K562 (cell line): ENCODE data around the gene HIF1A. TPM values are rescaled to one million over a fixed set of nuclear protein-coding genes. Genes with fewer than 3 reads are reported as not detected.

Experiments
- ATAC-seq: fragments of 200-7000 bp; cut with Tn5 transposase; 3 replicates; pipeline ENCODE4 v1.9.1; 2020; ENCODE audit warnings: moderate library complexity
- BruUV-seq: library from RNA; stranded (reverse); fragments of 400-500 nt; replicated peaks from 2 replicates; lab custom pipeline; 2021; lab: Mats Ljungman, UMichigan
- CTCF ChIA-PET: fragments of 300-600 bp; formaldehyde crosslinking; extraction: SDS; loops from one replicate; lab custom pipeline; 2021; ENCODE audit warnings: low intra/inter-chr PET ratio; lab: Yijun Ruan, JAX
- POLR2A ChIA-PET: fragments of 300-600, 350-650 bp; sonication (Branson Sonifier 250); formaldehyde crosslinking; extraction: SDS; loops from one replicate; lab custom pipeline; 2021; ENCODE audit warnings: antibody characterized with exemption, inconsistent platforms; lab: Yijun Ruan, JAX
- DNase-seq, 4 experiments: peaks; one replicate each; pipeline versions ENCODE4 v3.0.0 to v3.0.0-alpha.2; 2011 to 2018; ENCODE audit warnings: low spot score in 3 of 4, mixed read lengths in 3 of 4; ENCODE audit errors: extremely low read depth in 1 of 4
- FAIRE-seq: peaks from 2 replicates; lab custom pipeline; 2011; peaks lifted over from hg19 to GRCh38; lab: Jason Lieb, UNC
- H2AFZ ChIP-seq: 2 replicates; pipeline ENCODE4 v1.6.0; 2011; ENCODE audit warnings: low read depth, low read length, control low read depth, inconsistent platforms
- H3K27ac ChIP-seq: fragments of 200-600 bp; 3 replicates; pipeline ENCODE4 v1.8.0; 2011; ENCODE audit warnings: low read depth, mild to moderate bottlenecking, control low read depth, inconsistent platforms, low read length, moderate library complexity, mixed read lengths; ENCODE audit errors: extremely low read depth
- H3K27me3 ChIP-seq, 2 experiments: fragments of 300-600 bp in 1 of 2; 2 replicates in 1 of 2; 3 replicates in 1 of 2; pipeline versions ENCODE4 v1.6.0 to v1.8.0; 2011; ENCODE audit warnings: inconsistent platforms in 2 of 2, low read length in 2 of 2, mild to moderate bottlenecking in 1 of 2, mixed read lengths in 1 of 2, moderate library complexity in 1 of 2; ENCODE audit not compliant: control insufficient read depth in 2 of 2, insufficient read depth in 2 of 2
- H3K36me3 ChIP-seq: fragments of 300-600 bp; 3 replicates; pipeline ENCODE4 v1.8.0; 2011; ENCODE audit warnings: mild to moderate bottlenecking, low read length, inconsistent platforms; ENCODE audit not compliant: control insufficient read depth, insufficient read depth
- H3K4me1 ChIP-seq, 2 experiments: fragments of 200-600 bp in 1 of 2; replicated peaks in 1 of 2; 2 replicates in 1 of 2; 3 replicates in 1 of 2; pipeline versions ENCODE4 v1.5.1 to v1.8.0; 2011; ENCODE audit warnings: inconsistent platforms in 2 of 2, low read length in 2 of 2, mild to moderate bottlenecking in 1 of 2, mixed read lengths in 1 of 2, moderate library complexity in 1 of 2; ENCODE audit not compliant: control insufficient read depth in 2 of 2, insufficient read depth in 2 of 2
- H3K4me2 ChIP-seq: 2 replicates; pipeline ENCODE4 v1.6.1; 2011; ENCODE audit warnings: low read length, control low read depth, inconsistent platforms, mixed read lengths; ENCODE audit not compliant: insufficient read depth
- H3K4me3 ChIP-seq: fragments of 200-600 bp; sonication (generic), shearing (Covaris generic); 2 replicates; pipeline ENCODE4 v1.5.1; 2016; ENCODE audit warnings: control low read depth, inconsistent platforms
- H3K79me2 ChIP-seq: fragments of 200-600 bp; 3 replicates; pipeline ENCODE4 v1.8.0; 2011; ENCODE audit warnings: low read length, inconsistent platforms; ENCODE audit not compliant: control insufficient read depth, insufficient read depth
- H3K9ac ChIP-seq, 2 experiments: 2 replicates each; pipeline versions ENCODE4 v1.6.0 to v1.6.1; 2011; ENCODE audit warnings: low read depth in 2 of 2, low read length in 2 of 2, control low read depth in 1 of 2, inconsistent platforms in 1 of 2, mild to moderate bottlenecking in 1 of 2, mixed read lengths in 1 of 2; ENCODE audit not compliant: insufficient read depth in 1 of 2
- H3K9me1 ChIP-seq: one replicate; pipeline ENCODE4 v1.6.0; 2011; ENCODE audit warnings: inconsistent platforms, mild to moderate bottlenecking, low read length, moderate library complexity; ENCODE audit not compliant: control insufficient read depth, insufficient read depth
- H3K9me3 ChIP-seq: replicated peaks from 2 replicates; pipeline ENCODE4 v1.5.1; 2011; ENCODE audit warnings: low read depth, low read length, inconsistent platforms; ENCODE audit not compliant: control insufficient read depth, insufficient read depth
- H4K20me1 ChIP-seq: replicated peaks from 2 replicates; pipeline ENCODE4 v1.6.1; 2011; ENCODE audit warnings: low read length, inconsistent platforms, mixed read lengths; ENCODE audit not compliant: control insufficient read depth, insufficient read depth
- ILF3 ChIP-seq: fragments of 450-650 bp; IDR thresholded peaks from 2 replicates; pipeline ENCODE4 v1.6.1; 2018; ENCODE audit warnings: antibody characterized with exemption, mild to moderate bottlenecking, moderate library complexity, borderline replicate concordance
- JUN ChIP-seq, 2 experiments: sonication (generic) in 1 of 2; formaldehyde crosslinking in 1 of 2; IDR thresholded peaks; 2 replicates each; pipeline versions ENCODE4 v1.6.1 to v1.8.0; 2012 to 2022; ENCODE audit warnings: borderline replicate concordance in 2 of 2, mild to moderate bottlenecking in 2 of 2, improper control_type of control experiment in 1 of 2, low read depth in 1 of 2, low read length in 1 of 2, missing genetic modification reagents in 1 of 2
- KDM1A ChIP-seq, 2 experiments: fragments of 450-650 bp; IDR thresholded peaks; 2 replicates each; pipeline ENCODE4 v1.6.1; 2016; ENCODE audit warnings: mild to moderate bottlenecking in 2 of 2
- MEIS2 ChIP-seq: fragments of 450-650 bp; IDR thresholded peaks from 2 replicates; pipeline ENCODE4 v1.6.1; 2014; ENCODE audit warnings: mild to moderate bottlenecking; ENCODE audit not compliant: partially characterized antibody
- PRMT5 ChIP-seq: sonication (generic); formaldehyde crosslinking; IDR thresholded peaks from 2 replicates; pipeline ENCODE4 v1.5.0; 2020; ENCODE audit warnings: missing genetic modification reagents
- ZNF212 ChIP-seq: fragments of 450-650 bp; formaldehyde crosslinking; IDR thresholded peaks from 2 replicates; pipeline ENCODE4 v1.4.0; 2020; ENCODE audit warnings: mild to moderate bottlenecking
- WGBS: fragments of 100-300 bp; shearing (Covaris generic); methylation state at CpG from one replicate; pipeline ENCODE4 v1.1.6; 2016; ENCODE audit warnings: low coverage, mixed read lengths; ENCODE audit not compliant: insufficient coverage; ENCODE audit errors: missing lambda C conversion rate; 5-methylcytosine and 5-hydroxymethylcytosine counted together
- in situ Hi-C: fragments of 300-500 bp; cut with MboI; formaldehyde crosslinking; loops from 4 replicates; pipeline ENCODE4 v1.15.0; 2018; ENCODE audit warnings: inconsistent platforms, mixed read lengths
- intact Hi-C: fragments of 100-400 bp; cut with micrococcal nuclease; formaldehyde crosslinking; loops from 2 replicates; pipeline ENCODE4 v1.14.2; 2022
- polyA plus RNA-seq, 8 experiments: library from polyadenylated mRNA; depleted of rRNA in 4 of 8; stranded (reverse) in 5 of 8; unstranded in 3 of 8; fragments of >200 nt; fragmentation: Nextera tagmentation in 2 of 8; fragmentation: Illumina TruSeq in 1 of 8; extraction: Ambion mirVana in 2 of 8; extraction: Trizol in 1 of 8; gene quantifications; 2 replicates each; pipeline versions ENCODE4 v1.2.1 to v1.2.3, GENCODE V29; 2011 to 2014; ENCODE audit warnings: inconsistent platforms in 1 of 8, missing spikeins in 1 of 8
- total RNA-seq, 7 experiments: library from RNA; depleted of rRNA in 6 of 7; stranded (reverse); fragments of >200 nt in 6 of 7; fragmentation: Illumina TruSeq in 2 of 7; extraction: Trizol in 2 of 7; gene quantifications; 2 replicates each; pipeline versions ENCODE4 v1.2.1 to v1.2.3, GENCODE V29; 2011 to 2021; ENCODE audit warnings: low replicate concordance in 1 of 7
- TF ChIP-seq, protein P1 (sequence below): fragments of 450-650 bp; IDR thresholded peaks from 2 replicates; pipeline ENCODE4 v1.6.1; 2017; ENCODE audit warnings: mild to moderate bottlenecking, moderate library complexity
- TF ChIP-seq, protein P2 (sequence below): sonication (generic); IDR thresholded peaks from 2 replicates; pipeline ENCODE4 v1.6.1; 2016
- TF ChIP-seq, protein P3 (sequence below): fragments of 250-450 bp; sonication (Bioruptor Pico); IDR thresholded peaks from 2 replicates; pipeline ENCODE4 v1.8.0; 2022; ENCODE audit warnings: moderate library complexity, mild to moderate bottlenecking, inconsistent platforms

Gene HIF1A
- total and polyA plus RNA-seq, 9 of the 15 experiments (the other 6 are each of a cell fraction or from before 2014, with no cell fraction given) = 5.9 to 35.3 (median 24.2) TPM

DNA sequence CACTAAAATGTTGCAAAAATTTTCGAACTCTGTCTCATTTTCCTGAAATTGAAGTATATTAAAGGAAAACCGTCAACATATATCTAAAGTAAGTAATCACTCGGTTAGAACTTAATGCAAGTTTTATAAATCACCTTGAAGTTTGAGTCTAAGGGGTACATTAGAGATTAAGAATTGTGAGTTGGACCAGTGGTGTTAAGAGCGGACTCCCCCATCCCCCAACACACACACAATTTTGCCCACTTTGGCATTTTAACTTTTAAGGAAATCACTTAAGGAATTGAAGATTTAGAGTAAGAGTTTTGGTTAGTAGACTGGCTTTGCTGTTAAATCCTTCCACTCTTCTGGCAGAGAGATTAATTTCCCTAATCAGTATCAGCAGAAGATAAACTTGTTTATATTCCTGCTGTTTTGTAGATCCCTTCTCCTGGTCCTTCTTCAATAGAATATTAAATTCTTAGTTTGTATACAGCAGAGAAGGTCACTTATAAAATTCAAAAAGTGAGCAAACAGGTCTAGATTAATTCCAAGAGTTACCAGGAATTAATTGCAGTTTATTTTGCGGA, 1.5 kb downstream of the HIF1A start (continued):
- TF ChIP-seq, protein P1, sequence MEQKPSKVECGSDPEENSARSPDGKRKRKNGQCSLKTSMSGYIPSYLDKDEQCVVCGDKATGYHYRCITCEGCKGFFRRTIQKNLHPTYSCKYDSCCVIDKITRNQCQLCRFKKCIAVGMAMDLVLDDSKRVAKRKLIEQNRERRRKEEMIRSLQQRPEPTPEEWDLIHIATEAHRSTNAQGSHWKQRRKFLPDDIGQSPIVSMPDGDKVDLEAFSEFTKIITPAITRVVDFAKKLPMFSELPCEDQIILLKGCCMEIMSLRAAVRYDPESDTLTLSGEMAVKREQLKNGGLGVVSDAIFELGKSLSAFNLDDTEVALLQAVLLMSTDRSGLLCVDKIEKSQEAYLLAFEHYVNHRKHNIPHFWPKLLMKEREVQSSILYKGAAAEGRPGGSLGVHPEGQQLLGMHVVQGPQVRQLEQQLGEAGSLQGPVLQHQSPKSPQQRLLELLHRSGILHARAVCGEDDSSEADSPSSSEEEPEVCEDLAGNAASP = no peak
- no peak for TF ChIP-seq JUN (IDR thresholded peaks at IDR 0.05; ENCODE audit: borderline replicate concordance, low read depth, low read length)
- no peak for TF ChIP-seq JUN (CRISPR knock-in tag; IDR thresholded peaks at IDR 0.05; ENCODE audit: borderline replicate concordance)
- no peak for TF ChIP-seq ZNF212 (CRISPR knock-in tag)
- TF ChIP-seq ILF3 = no peak

DNA sequence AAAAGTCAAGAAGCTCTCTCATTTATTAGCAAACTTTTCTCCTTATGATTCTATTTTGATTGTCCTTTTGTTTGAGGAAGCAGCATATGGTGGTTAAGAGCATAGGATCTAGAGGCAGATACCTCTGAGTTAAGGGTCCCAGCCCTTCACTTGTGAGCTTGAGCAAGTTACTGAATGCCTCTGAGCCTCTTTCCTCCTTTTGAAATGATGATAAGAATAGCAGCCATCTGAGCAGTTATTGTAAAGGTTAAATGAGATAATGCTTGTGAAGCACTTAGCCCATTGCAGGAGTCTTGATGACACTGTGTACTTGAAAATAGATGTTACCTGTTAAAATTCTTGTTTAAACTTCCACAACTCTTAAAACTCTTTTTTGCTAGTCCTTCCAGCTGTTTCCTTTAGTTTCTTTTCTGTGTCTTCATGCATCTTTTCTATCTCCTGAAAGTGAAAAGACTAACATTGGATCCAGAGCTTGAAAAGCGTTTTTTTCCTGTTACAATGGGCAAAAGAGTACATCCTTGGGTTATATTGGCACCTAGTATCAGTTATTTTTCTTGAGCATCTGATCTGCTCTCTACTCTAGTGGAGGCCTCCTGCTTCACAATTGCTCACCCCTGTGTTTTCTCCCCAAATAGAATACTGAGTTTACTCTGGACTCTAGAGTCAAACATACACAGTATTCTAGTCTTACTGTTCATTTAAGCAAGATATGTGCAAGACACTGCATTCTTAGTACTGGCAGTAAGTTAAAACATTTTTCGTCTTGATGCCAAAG, 3.1 kb downstream of the HIF1A start:
- peak in 2 of 4 experiments; percentile 5 to 46 for DNase-seq
- CTCF ChIA-PET = no interaction called here
- Histone ChIP-seq H3K4me1 (peaks cover 0 to 14% of the 10 kb centered on the region in 2 experiments; a peak in 3 of 5 replicates), H3K27ac (peak overlapping the region; percentile 42; the same call in 1 of the 3 replicates), H3K36me3 (no peaks in the 10 kb centered on the region; the same call in 2 of the 3 replicates), H3K27me3 (no peaks in the 10 kb centered on the region), H3K9me1 (no peaks in the 10 kb centered on the region), H3K9ac (peak overlapping the region in 1 of 2 experiments; percentile 84; a peak in 1 of 4 replicates), H3K4me3 (peak overlapping the region; percentile 19; the same call in 1 of the 2 replicates), H3K79me2 (peaks cover 79% of the 10 kb centered on the region), H2AFZ (no peak overlapping the region), H4K20me1 (peaks cover 19% of the 10 kb centered on the region; the same call in 1 of the 2 replicates), H3K9me3 (no peaks in the 10 kb centered on the region), H3K4me2 (peak overlapping the region; percentile 74)
- no TSS peak for BruUV-seq
- intact Hi-C loops (loop anchor here (5.0 kb wide), 2 partner anchors 54 to 136 kb away; no protein-coding TSS in a partner anchor), in situ Hi-C loops (no loop called here)
- 13% methylated on average over 2 of the region's 2 CpGs for WGBS
- peak; percentile 81 for FAIRE-seq
- TF ChIP-seq, protein P2, sequence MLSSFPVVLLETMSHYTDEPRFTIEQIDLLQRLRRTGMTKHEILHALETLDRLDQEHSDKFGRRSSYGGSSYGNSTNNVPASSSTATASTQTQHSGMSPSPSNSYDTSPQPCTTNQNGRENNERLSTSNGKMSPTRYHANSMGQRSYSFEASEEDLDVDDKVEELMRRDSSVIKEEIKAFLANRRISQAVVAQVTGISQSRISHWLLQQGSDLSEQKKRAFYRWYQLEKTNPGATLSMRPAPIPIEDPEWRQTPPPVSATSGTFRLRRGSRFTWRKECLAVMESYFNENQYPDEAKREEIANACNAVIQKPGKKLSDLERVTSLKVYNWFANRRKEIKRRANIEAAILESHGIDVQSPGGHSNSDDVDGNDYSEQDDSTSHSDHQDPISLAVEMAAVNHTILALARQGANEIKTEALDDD = peak; percentile 20; the same call in 1 of the 2 replicates
- TF ChIP-seq PRMT5 (CRISPR knock-in tag) (no peak), MEIS2 (no peak), KDM1A (IDR thresholded peaks at IDR 0.05) (0 out of 4 replicates have a peak, but pooled peaks of 1 of the 2 experiments have one; percentile 9)
- TF ChIP-seq, protein P3, sequence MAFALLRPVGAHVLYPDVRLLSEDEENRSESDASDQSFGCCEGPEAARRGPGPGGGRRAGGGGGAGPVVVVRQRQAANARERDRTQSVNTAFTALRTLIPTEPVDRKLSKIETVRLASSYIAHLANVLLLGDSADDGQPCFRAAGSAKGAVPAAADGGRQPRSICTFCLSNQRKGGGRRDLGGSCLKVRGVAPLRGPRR = no peak
- ATAC-seq = peak; percentile 21
- POLR2A ChIA-PET = interaction anchor here (1.9 kb wide), 1 partner anchor 15 kb away, joined by 11 read pairs; no protein-coding TSS in a partner anchor
